Measurements from ENCODE around the gene MARCHF5. TPM values are rescaled to one million over a fixed set of nuclear protein-coding genes. Genes with fewer than 3 reads are reported as not detected.
A peak's percentile ranks its signal among the peaks of the same experiment; 100 is the strongest.

MARCHF5 gene, protein sequence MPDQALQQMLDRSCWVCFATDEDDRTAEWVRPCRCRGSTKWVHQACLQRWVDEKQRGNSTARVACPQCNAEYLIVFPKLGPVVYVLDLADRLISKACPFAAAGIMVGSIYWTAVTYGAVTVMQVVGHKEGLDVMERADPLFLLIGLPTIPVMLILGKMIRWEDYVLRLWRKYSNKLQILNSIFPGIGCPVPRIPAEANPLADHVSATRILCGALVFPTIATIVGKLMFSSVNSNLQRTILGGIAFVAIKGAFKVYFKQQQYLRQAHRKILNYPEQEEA
- 36.1 TPM for total RNA-seq
- polyA plus RNA-seq (ENCODE audit: insufficient read depth, low read depth, low replicate concordance), result 24.2 TPM
- long read RNA-seq, donor 1, transcript MARCH5-201 (6 exons, 3,926 nt), result major isoform, 19 of 37 reads
- long read RNA-seq, donor 1, partial matches to known transcripts, result 18 of 37 reads
- long read RNA-seq, donor 1, other reads (novel, unspliced or antisense), result 0 of 37 reads
- long read RNA-seq, donor 2, transcript MARCH5-201 (6 exons, 3,926 nt), result major isoform, 13 of 21 reads
- long read RNA-seq, donor 2, partial matches to known transcripts, result 8 of 21 reads
- long read RNA-seq, donor 2, other reads (novel, unspliced or antisense), result 0 of 21 reads
- long read RNA-seq, donor 3, transcript MARCH5-201 (6 exons, 3,926 nt), result major isoform, 24 of 34 reads
- long read RNA-seq, donor 3, partial matches to known transcripts, result 9 of 34 reads
- long read RNA-seq, donor 3, other reads (novel, unspliced or antisense), result 0 of 34 reads
- long read RNA-seq, donor 4, transcript MARCH5-201 (6 exons, 3,926 nt), result major isoform, 12 of 28 reads
- long read RNA-seq, donor 4, partial matches to known transcripts, result 13 of 28 reads
- long read RNA-seq, donor 4, other reads (novel, unspliced or antisense), result 0 of 28 reads
- long read RNA-seq, donor 5, result 0 reads
- long read RNA-seq, donor 6, partial matches to known transcripts, result 0 of 4 reads
- long read RNA-seq, donor 6, other reads (novel, unspliced or antisense), result 0 of 4 reads
- long read RNA-seq, donor 7, transcript MARCH5-201 (6 exons, 3,926 nt), result major isoform, 46 of 58 reads
- long read RNA-seq, donor 7, partial matches to known transcripts, result 6 of 58 reads
- long read RNA-seq, donor 7, other reads (novel, unspliced or antisense), result 6 of 58 reads
- long read RNA-seq, donor 8, transcript MARCH5-201 (6 exons, 3,926 nt), result major isoform, 12 of 18 reads
- long read RNA-seq, donor 8, partial matches to known transcripts, result 6 of 18 reads
- long read RNA-seq, donor 8, other reads (novel, unspliced or antisense), result 0 of 18 reads
- long read RNA-seq, donor 9, transcript MARCH5-201 (6 exons, 3,926 nt), result major isoform, 7 of 15 reads
- long read RNA-seq, donor 9, partial matches to known transcripts, result 6 of 15 reads
- long read RNA-seq, donor 9, other reads (novel, unspliced or antisense), result 0 of 15 reads
- long read RNA-seq, donor 10, transcript MARCH5-201 (6 exons, 3,926 nt), result major isoform, 14 of 27 reads
- long read RNA-seq, donor 10, partial matches to known transcripts, result 12 of 27 reads
- long read RNA-seq, donor 10, other reads (novel, unspliced or antisense), result 0 of 27 reads

GRCh38 chr10:92290837-92291615 is at the start of gene MARCHF5, which contains the start of gene CPEB3:
Gene MARCHF5 (plus strand): TSS chr10:92291167. CDS start chr10:92291495, 328 bp downstream.
Gene CPEB3 (minus strand): TSS chr10:92291078. CDS start chr10:92240350, 50,728 bp downstream.
- peak within 1 kb of the TSS; percentile 82 to 89 (median 83) for H3K4me3 ChIP-seq (ENCODE audit: low read length in 3 of 3)
- peak; percentile 53 for TF ChIP-seq CTCF (IDR thresholded peaks at IDR 0.05; ENCODE audit: borderline replicate concordance, extremely low read depth, insufficient read depth)
- DNase-seq (peak; percentile 98 to 99 (median 98)), FAIRE-seq (no peak)
- peak within 1 kb of the TSS; percentile 74 to 96 (median 90) for H3K9ac ChIP-seq (ENCODE audit: low read length in 3 of 3)
- H3K4me1 ChIP-seq (ENCODE audit: control insufficient read depth in 2 of 3, insufficient read depth in 2 of 3, low read depth in 1 of 3, low read length in 3 of 3), result peaks cover 0 to 3% (median 0%) of the 10 kb centered on the region in 3 donors
- no peaks in the 10 kb centered on the region for H3K27me3 ChIP-seq (ENCODE audit: control insufficient read depth, insufficient read depth, low read length)
- peak within 1 kb of the TSS; percentile 89 to 96 for H3K27ac ChIP-seq (ENCODE audit: low read depth in 2 of 2, low read length in 2 of 2)
- intact Hi-C loops (cut with DNase I), result loop anchor here (10.0 kb wide), 1 partner anchor 206 kb away; no protein-coding TSS in a partner anchor
- H3K36me3 ChIP-seq (ENCODE audit: control insufficient read depth in 2 of 3, insufficient read depth in 3 of 3, low read length in 3 of 3), result no peaks in the 10 kb centered on the region
- no peaks in the 10 kb centered on the region for H3K9me3 ChIP-seq (ENCODE audit: control insufficient read depth in 2 of 3, insufficient read depth in 1 of 3, low read length in 3 of 3)

GRCh38 chr10:92241501-92241900 is 49.5 kb upstream of the MARCHF5 start:
- no peak for TF ChIP-seq CTCF (IDR thresholded peaks at IDR 0.05; ENCODE audit: borderline replicate concordance, extremely low read depth, insufficient read depth)
- Histone ChIP-seq H3K4me1 (ENCODE audit: control insufficient read depth in 2 of 3, insufficient read depth in 2 of 3, low read depth in 1 of 3, low read length in 3 of 3) (peaks cover 2 to 3% (median 3%) of the 10 kb centered on the region in 3 donors), H3K9me3 (ENCODE audit: control insufficient read depth in 2 of 3, insufficient read depth in 1 of 3, low read length in 3 of 3) (no peaks in the 10 kb centered on the region), H3K36me3 (ENCODE audit: control insufficient read depth in 2 of 3, insufficient read depth in 3 of 3, low read length in 3 of 3) (no peaks in the 10 kb centered on the region), H3K4me3 (ENCODE audit: low read length in 3 of 3) (peak overlapping the region in 2 of 3 donors; percentile 87 to 98), H3K27me3 (ENCODE audit: control insufficient read depth, insufficient read depth, low read length) (no peaks in the 10 kb centered on the region), H3K27ac (ENCODE audit: low read depth in 2 of 2, low read length in 2 of 2) (peak overlapping the region; percentile 72 to 83), H3K9ac (ENCODE audit: low read length in 3 of 3) (peak overlapping the region in 2 of 3 donors; percentile 37 to 80)
- intact Hi-C loops (cut with DNase I), result no loop called here
- DNase-seq (no peak), FAIRE-seq (no peak)

All from kidney (tissue), 22 donors.